Islet of Langerhans (tissue), 1 donor: ENCODE data around the gene RRN3.
"Not testable (repeated sequence)": the region's sequence is repeated elsewhere in the genome, so short reads cannot be mapped to it uniquely, and the experiment has no call there.

Experiments
- FAIRE-seq: peaks from one replicate; lab custom pipeline; 2011; peaks lifted over from hg19 to GRCh38; lab: Jason Lieb, UNC

RRN3 gene

GRCh38 chr16:15093955-15094827 lies at the start of gene RRN3:
Gene RRN3 (minus strand): TSS chr16:15094272. CDS start chr16:15094233, 39 bp downstream.
- not testable (repeated sequence) for FAIRE-seq

DNA sequence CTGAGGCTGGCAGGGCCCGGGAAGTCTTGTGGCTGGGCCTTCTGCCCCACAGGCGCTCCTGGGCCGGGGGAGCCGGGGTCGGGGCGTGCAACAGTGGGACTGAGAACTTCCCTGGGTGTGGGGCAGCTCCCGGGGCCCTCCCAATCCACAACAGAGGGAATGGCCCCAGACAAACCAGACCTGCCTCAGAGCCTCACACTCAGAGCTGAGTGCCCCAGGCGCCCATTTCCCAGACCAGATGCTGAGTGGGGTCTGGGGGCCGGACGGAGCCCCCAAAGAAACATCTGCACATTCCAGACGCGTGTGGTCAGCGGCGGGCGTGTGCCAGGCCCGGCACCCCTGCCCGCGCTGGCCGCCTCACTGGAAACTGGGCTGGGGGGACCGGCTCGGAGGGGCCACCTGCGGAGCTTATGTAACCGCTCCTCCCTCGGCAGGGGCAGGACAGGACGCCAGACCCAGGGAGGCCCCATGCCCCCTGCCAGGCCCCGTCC lies 49.6 kb upstream of the RRN3 start:
- not testable (repeated sequence) for FAIRE-seq

DNA sequence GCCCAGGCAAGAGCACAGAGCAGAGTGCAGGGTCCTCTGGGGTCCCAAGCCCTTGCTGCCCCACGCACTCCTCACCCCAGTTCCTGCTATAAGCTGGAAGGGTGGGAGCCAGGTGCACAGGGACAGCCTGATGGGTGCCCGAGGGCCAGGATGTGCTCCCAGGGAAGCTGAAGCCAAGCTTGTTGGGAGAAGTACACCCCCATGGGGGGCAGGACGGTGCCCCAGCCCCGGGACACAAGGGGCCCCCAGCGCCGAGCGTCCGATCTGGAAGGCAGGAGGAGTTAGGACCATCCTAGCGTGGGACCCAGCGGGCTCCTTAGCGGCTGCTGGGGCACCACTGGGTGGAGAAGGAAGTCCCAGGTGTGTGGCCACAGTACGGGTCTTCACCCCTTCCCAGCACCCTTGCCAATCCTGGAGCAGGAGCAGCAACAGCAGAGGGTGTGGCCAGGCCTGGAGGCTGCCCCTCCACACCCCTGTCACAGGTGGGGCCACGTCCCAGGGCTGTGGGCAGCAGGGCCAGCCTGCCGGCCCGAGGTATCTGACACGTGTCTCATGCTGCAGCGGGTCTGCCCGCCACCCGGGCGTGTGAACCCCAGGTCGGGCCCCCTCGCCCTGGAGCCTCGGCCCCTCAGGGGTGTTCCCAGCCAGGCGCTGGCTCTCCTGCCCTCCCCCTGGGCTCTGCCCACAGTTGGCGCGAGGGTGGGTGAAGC lies 49.0 kb upstream of the RRN3 start:
- not testable (repeated sequence) for FAIRE-seq

DNA sequence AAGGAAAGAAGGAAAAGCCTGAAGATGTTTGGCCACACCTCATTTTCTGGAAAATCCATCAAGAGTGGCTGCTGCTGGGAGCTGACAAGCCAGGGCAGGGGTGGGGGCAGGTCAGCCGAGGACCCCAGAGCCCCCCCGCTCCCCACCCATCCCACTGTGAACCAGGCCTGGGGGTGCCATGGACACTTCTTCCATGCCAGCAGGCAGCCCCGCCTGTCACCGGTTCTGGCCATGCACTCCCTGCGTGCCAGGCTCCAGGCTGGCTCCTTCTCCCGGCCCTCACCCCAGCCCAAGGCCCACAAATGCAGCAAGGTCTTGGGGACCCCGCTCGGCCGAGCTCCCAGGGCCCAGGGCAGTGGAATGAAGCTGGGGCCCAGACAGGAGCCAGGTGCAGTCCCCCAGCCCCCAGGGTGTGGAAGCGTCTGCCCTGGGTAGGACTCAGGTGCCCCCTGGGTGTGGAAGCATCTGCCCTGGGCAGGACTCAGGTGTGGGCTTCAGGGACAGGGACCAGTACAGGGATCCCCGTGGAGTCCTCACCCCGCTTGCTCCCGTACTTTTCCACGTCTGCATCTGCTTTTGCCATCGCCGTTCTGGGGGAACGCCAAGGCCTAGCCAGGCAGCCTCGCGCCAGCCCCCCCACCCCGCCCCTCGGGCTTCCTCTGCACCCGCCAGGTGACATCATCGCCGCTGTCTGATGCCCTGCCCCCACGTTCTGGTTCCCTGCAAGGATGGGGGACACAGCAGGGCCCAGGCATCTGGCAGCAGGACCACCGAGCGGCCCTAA lies 48.2 kb upstream of the RRN3 start:
- not testable (repeated sequence) for FAIRE-seq

GRCh38 chr16:15141586-15141985 lies 47.5 kb upstream of the RRN3 start:
- FAIRE-seq: no peak

GRCh38 chr16:15140444-15141365 lies 46.6 kb upstream of the RRN3 start:
- FAIRE-seq: not testable (repeated sequence)

DNA sequence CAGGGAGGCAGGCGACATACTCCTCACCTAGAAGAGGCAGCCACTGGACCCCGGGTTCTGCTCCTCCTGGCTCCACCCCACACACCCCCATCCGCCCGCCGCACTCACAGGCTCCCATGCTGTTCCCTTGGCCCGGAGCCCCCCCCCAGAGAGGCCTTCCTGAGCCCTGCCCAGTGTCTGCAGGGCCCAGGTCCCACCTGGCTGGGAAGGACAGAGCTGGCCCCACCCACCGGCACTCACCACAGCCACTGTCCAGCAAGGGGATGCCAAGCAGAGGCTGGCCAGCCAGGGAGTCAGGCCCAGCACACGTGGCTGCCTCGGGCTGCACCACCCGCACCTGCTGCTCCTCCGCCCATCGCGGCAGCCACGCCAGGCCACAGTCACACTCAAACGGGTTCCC lies 43.4 kb upstream of the RRN3 start:
- FAIRE-seq: not testable (repeated sequence)

DNA sequence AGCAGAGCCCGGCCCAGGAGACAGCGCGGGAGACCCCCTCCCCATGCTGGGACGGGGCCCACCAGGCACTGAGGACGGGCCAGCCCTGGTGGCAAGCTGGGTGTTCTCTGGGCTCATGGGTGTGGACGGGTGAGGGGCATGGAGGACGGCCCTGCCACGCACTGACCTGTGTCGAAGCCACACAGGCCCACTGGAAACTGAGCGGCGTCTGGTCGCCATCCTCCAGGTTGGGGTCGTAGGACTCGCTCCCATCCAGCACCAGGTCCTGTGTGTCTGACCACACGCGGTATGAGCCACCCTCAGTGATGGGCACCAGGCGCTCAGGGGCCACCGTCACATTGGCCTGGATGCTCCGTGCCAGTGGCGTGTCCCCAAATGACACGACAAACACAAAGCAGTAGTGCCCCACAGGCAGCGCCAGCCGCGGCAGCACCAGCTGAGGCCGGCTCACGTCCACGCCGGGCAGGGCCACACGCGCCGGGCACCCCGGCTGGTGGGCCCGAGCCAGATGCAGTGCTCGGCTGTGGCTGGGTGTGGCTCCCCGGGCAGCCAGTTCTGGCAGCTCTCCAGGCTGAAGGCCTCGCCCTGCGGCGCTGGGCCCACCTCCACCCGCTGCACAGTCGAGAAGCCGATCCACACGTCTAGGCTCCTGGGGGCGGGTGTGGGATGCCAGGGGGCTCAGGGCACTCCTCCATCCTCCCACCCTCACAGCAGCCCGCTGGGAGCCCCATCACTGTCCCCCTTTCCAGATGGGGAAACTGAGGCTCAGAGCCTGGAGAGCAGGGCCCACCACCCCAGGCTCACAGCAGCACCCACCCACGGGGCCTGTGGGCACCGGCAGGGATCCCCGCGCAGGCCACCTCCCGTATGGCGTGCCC lies 41.6 kb upstream of the RRN3 start:
- FAIRE-seq: not testable (repeated sequence)

DNA sequence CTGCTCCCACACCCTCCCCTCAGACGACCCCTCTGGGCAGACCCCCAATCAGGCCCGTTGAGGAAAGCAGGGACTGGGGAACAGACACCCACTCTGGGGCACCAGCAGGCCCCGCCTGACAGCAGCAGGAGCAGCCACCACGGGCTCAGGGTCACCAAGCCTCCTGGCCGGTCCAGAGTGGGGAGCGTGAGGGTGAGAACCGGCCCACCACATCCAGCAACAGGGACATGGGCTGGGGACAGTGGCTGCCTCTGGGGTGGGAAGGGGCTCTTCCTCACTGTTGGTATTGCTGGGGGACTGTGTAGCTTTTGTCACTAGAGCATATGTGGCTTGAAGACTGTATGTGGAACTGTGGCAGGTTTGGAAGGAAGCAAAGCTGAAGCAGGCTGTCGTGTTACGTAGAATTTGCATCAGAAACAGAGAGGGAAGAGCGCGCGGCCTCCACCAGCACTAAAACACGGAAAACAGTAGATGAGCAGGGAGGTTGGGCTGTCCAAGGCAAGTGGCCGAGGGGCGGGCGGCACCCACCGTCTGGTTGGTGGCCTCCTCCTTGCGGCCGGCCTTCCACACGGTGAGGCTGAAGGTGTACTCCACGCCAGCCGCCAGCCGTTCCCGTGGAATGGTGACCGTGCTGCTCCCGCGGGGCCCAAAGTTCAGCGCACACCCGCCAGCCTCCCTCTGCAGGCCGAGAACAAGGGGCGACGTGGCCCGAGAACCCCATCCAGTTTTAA lies 40.8 kb upstream of the RRN3 start:
- FAIRE-seq: not testable (repeated sequence)

- FAIRE-seq: not testable (repeated sequence)
Measured at GRCh38 chr16:15133554-15133953, 39.5 kb upstream of the RRN3 start.

GRCh38 chr16:15132719-15133428 lies 38.8 kb upstream of the RRN3 start:
- not testable (repeated sequence) for FAIRE-seq

- FAIRE-seq: not testable (repeated sequence)
Measured at GRCh38 chr16:15130943-15131700, 37.0 kb upstream of the RRN3 start.

DNA sequence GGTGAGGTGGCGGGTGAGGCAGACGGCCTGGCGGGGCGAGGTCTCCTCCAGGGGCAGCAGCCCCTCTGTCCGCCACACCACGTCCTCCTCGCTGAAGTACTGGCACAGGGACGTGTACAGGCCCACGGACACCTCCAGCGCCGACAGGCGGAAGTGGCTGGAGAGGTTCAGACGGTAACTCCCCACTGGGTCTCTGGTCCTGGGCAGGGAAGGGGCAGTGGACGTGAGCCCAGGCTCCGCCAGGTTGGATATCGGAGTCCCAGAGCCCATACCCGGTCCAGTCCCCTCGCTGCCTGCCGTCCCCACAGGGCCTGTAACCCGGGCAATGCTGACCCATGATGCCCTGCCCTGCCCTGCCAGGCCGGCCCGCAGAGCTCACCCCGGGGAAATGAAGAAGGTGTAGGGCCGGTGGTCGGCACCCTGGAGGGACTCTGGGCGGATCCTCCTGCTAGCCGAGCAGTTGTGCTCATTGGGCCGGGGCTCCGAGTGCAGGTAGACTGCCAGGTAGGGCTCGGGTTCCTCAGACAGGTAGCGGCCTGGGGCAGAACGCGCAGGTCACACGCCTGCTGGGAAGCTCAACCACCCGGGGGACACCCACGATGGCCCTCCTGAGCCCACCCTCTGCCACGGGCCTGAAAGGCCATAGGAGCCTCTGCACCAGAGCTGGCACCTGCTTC lies 36.3 kb upstream of the RRN3 start:
- FAIRE-seq: not testable (repeated sequence)

DNA sequence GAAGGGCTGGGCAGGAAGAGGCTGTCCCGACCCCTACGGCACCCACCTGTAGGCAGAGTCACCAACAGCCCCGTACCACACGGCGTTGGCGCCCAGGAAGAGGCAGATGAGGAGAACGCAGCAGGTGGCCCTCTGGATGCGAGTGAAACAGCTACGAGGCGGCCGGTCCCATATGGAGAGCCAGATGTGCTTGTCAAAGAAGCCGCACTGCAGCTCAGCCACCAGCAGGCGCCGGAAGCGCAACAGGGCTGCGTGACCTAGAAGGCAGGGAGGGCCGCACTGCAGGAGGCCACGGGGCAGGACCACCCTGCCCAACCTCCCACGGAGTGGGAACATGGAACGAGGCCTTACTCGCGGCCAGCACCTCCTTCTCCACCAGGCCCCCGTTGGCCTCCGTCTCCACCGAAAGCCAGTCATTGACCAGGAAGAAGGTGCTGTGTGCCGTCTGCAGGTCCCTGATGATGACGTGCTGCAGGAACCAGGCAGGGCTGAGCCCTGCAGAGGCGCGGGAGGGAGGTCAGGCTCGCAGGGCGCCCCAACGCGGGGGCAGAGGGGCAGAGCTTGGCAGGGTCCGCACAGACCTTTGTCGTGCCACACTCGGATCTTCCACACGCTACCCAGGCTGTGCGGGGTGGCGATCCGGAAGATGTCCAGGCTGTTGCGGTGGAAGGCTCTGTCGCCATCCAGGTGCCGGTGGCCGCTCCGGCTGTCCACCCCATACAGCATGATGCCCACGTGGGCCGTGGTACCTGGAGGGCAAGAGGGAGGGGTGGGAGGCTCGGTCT lies 33.8 kb upstream of the RRN3 start:
- not testable (repeated sequence) for FAIRE-seq

DNA sequence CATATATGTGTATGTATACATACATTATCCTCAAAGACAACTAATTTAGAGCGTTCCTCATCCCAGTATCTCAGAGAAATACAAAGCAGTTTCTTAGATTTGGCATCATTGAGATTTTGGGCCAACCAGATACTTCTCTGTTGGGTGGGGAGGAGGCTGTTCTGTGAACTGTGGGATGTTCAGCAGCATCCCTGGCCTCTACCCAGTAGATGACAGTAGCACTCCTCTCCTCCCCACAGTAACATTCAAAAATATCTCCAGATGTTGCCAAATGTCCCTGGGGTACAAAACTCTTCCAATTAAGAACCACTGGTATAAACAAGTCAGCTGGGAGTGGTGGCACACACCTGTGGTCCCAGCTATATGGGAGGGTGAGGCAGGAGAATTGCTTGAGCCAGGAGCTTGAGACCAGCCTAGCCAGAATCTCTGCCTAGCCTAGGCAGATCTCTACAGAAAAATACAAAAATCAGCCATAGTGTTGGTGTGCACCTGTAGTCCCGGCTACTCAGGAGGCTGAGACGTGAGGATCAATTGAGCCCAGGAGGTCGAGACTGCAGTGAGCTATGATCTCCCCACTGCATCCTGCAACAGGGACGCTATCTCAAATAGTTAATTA lies 6.4 kb upstream of the RRN3 start:
- not testable (repeated sequence) for FAIRE-seq

GRCh38 chr16:15099366-15099909 lies 5.4 kb upstream of the RRN3 start:
- FAIRE-seq: not testable (repeated sequence)
